NCI-H1436 (cell line): ENCODE measurements around the gene CST9L.

Experiments used
- DNase-seq: peaks from one replicate; lab custom pipeline; 2025; lab: John Stamatoyannopoulos, UW

The CST9L gene

DNA sequence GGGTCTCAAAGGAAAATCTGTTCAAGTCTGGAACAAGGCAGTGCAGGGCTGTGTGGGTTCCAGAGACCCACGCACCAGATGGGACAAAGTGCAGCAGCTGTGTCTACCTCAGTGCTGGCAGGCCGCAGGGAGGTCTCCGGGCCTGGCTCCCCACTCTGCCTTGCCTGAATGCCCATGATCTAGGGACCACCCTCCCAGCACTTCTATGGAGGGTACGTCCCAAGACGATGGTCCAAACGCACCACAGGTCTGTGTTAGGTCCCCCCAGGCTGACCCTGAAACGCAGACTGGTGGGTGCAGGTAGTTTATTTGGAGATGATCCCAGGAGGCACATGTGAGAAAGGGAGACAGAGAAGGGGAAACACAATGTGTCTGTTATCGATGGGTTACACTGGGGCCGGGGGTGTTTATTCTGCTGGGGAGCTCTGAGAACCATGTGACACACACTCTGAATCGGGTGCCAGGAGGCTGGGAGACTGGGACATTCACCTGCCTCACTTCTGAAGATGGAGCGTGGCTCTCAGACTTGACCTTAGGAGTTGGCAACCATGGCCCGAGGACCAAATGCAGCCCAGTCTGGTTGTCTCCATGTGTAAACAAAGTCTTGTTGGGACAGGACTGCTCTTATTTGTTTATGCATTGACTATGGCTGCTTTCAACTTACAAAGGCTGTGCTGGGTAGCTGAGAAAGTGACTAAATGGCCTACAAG is 21.7 kb downstream of the CST9L start:
- no peak for DNase-seq

DNA sequence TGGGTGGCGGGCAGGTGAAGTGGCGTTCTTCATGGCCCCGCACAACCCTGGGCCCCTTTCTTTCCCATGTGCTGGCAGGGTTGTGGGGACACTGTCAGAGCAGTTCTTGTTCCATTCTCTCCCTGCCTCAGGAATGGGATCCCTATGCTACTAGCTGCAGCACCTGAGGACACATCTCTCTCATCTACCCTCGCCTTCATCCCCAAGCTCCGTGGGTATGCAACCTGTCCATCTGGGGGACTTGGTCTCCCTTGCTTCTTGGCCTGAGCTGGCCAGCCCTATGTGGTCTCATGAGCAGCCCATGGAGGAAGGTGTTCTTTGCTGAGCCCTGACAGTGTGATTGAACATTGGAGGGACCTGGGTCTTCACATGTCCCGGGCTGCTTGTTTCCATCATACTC is 24.2 kb downstream of the CST9L start:
- DNase-seq = no peak

DNA sequence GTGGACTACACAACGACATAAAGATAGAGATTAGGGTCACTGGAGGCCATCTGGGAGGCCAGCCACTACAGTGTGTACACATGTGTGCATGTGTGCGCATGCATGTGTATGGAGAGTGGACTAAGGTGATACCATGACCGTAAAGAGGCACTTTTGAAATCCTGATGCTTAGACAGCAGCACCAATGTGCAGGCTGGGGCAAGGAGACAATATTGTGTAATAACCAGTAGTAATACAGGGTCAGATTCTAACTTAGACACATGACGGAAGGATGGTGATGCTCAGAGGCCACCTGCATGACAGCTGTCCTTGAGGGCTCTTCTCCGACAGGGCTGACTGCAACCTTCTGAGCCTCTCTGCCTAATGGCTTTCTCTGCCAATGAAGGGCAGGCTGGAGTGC is 25.5 kb downstream of the CST9L start:
- DNase-seq = no peak

DNA sequence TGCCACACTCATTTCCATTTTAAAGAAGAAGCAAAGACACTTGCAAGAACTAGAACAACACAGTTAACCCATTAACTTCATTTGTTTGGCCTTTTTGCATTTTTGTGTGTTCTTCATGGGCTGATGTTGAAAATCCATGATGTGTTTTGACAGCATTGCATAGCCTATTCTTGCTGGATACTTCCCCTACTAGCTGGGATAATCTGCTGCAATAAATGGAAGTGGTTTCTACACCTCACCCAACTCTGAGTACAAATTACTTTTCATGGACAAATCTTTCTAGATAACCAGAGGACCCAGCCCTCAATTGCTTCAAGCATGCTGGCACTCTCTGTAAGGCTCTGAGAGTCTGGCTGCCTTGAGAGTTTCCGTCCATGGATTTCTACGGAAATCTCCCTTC is 26.5 kb downstream of the CST9L start:
- DNase-seq = no peak

DNA sequence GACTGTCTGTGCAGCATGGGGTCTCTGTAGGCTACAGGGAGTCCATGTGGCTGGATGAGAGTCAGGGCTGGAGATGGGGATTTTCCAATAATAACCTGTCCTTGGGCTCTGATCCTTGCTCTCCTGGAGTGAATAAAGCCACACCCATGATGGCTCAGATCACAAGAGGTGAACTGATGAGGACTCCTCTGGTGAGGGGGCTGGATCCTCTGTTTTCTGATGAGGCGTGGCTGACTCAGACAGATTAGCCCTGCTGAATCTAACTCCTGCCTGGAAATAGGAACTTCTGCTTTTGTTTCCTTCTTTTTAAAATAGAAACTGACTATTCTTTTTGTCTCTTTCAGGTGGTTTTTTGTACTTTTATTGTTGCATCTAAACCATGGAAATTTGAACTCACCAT is 27.0 kb downstream of the CST9L start:
- no peak for DNase-seq

DNA sequence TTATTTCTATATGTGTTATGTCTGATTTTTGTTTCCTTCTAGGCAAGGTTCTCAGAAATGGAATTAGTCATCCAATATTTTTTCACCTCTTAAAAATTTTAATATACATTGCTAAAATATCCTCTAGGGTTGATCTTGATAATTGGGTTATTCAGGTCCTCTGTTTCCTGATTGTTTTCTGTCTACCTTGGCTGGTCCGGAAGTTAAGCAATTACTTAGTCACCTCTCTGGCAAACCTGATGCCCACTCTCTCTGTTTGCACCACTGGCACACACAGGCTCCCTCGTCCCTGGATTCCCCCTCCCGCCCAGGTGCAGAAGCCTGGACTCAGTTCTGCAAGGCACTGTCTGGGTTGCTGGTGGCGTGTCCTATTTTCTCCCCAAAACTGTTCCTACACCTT is 27.7 kb downstream of the CST9L start:
- no peak for DNase-seq

DNA sequence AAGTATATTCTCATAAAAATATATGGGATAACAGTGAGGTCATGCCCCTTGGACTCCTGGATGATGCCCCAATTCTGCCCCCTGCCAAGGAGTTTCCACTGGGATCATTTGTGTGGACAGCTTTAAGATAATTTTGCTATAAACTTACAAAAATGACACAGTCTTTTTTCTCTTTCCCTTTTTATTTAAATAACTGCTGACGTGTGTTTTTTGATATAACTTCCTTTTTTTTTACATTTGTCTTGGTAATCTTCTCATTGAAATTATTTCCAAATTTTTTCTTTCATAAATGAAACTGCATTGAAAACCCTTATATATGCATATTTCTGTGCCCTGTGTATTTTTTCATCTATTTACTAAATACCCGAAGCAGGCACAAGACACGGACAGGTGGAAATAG is 31.3 kb downstream of the CST9L start:
- DNase-seq = no peak

DNA sequence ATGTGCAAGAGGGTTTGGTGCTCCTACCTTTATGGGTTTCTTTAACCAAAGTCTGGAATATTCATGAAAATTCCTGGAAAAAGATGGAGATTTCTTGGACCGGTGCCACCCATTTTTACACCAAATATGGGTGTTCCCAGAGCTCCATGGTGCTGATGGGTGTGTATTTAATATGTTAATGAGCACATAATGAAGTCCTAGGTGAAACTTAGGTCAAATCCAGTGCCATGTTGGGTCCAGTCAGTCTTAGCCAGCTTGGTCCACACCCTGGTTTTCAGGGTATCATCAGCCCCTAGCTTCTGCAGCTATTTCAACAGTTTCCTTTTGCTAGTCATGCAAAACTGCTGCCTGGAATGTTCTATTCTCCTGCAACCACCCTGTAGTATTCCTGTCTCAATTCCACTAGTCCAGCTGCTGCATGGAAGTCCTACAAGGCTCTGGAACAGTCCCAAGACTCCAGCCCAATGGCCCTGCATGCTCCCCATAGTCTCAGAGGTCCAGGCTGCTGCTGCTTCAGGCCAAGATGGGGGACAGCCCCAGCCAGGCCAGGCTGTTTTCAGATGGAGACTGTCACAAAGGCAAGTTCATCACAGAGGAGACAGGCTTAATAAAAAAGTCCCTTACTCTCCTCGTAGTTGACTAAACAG is 31.8 kb downstream of the CST9L start:
- DNase-seq = no peak

DNA sequence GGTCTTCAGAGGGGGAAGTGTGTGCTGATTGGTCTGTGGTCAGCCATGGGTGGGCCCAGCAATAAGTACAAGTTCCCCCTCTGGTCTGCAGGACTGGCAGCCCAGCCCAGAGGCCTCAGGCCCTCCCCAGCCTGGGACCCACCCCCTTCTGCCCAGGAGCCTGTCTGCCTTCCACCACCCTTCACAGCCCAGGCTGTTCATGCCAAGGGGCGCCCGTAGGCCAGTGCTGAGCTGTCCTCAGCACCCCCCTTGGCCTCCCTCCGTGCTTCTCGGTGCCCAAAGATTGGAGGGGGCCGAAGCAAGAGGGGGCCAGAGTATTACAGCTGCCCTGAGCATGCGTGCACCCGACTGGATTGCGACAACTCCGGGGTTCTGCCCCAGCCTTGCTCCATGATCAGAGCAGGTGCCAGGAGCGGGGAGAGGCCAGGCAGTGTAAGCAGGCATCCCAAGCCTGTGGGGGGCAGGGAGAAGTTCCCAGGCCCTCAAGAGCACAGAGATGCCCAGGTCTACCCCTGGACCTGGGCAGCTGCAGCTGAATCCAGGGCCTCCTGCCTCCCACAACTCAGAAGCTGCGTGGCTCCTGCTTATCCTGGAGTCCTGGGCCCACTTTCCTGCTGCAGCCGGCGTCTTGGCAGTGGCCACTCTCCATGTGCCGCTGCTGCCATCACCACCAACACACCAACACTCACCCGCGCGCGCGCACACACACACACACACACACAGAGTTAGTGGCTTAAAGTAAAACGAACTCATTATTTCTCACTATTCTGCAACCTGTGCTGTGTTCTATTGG is 33.3 kb downstream of the CST9L start:
- no peak for DNase-seq

DNA sequence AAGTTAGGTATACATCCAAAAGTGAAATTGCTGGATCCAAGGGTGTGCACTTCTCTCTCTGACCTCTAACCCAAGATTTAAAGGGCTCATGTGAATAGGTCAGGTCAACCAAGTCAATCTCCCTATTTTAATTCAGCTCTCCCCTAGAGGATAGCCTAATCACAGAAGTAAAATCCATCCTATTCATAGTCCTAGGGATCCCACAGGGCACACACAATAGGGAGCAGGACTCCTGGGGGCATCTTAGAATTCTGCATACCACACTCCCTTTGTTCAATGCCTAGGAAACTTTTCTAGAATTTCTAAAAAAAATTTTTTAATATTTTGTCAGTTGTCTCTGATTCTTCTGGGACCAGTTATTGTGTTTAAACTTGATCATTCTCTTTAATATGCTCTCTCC is 35.1 kb downstream of the CST9L start:
- no peak for DNase-seq

DNA sequence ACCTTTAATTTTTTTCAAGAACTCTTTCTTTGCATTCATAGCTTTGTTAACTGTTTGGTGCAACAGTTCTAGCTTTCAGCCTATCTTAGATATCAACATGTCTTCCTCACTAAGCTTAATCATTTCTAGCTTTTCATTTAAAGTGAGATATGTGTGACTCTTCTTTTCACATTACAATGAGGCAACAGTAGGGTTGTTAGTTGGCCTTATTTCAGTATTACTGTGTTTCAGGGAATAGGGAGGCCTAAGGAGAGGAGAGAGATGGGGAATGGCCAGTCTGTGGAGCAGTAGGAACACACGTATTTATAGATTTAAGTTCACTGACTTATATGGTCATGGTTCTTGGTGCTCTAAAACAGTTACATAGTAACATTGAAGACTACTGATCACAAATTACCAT is 35.8 kb downstream of the CST9L start:
- no peak for DNase-seq

DNA sequence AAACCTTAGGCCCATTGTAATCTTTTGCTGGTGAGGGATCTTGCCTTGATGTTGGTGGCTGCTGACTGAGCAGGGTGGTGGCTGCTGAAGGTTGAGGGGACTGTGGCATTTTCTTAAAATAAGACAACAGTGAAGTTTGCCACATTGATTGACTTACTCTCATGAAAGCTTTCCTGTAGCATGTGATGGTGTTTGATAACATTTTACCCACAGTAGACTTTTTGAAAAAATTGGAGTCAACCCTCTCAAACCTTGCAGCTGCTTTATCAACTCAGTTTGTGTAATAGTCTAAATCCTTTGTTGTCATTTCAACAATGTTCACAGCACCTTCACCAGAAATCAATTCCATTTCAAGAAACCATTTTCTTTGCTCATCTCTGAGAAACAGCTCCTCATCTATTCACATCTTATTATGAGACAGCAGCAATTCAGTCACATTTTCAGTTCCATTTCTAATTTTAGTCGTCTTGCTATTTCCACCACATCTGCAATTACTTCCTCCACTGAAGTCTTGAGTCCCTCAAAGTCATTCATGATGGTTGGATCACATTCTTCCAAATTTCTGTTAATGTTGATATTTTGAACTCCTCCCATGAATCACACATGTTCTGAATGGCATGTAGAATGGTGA is 37.2 kb downstream of the CST9L start:
- DNase-seq = no peak

DNA sequence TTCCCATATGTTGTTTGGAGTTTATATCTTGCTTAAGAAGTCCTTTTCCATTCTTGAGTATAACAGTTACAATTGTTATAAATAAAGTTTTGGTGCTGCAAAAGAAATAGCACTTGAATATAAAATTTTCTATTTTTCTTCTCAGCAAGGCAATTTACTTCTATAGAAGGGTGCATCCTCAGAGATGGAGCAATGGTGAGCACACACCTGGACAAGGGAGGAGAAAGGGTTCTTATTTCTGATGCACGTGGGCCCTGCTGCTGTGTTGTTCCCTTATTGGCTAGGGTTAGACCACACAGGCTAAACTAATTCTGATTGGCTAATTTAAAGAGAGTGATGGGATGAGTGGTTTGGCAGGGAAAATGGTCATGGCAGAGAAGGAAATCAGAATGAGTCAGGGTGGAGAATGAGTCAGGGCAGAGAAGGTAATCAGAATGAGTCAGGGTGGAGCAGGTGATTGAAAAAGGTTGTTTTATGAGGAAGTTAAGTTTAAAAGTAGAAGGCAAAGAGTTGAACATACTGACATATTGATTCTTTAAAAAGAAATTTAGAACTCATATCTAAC is 39.3 kb downstream of the CST9L start:
- no peak for DNase-seq

DNA sequence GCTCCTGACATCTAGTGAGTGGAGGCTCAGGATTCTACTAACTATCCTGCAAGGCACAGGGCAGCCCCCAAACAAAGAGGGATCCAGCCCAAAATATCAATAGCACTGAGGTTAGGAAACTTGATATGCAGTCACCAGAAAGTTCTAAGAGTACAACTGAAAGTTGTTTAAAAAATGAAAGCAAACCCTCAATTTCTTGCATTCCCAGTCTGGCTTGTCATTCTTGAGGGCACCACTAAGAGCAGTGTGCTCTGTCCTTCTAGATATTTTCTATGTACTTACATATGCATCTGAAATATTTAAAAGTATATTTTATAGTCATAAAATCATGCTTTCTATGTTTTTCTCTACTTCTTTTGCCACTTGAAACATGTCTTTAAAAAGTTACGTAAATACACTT is 41.4 kb downstream of the CST9L start:
- no peak for DNase-seq

DNA sequence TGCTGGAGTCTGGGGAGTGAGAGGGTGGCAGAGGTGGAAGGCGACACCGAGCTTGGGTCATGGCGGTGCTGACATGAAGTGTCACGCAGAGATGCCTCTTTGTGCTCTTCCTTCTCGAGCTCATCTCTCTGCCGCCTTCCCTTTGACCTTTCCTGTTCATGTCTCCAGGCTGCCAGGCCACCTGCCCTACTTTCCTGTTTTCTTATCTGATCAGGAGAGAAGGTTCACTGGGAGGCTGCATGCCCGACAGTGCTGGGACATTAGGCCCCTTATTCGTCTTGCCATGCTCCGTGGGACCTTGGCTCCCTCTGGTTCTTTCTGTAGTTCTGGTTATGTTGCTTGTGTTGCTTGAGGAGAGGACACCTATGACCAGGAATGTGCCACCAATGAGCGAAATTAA is 44.1 kb downstream of the CST9L start:
- no peak for DNase-seq

DNA sequence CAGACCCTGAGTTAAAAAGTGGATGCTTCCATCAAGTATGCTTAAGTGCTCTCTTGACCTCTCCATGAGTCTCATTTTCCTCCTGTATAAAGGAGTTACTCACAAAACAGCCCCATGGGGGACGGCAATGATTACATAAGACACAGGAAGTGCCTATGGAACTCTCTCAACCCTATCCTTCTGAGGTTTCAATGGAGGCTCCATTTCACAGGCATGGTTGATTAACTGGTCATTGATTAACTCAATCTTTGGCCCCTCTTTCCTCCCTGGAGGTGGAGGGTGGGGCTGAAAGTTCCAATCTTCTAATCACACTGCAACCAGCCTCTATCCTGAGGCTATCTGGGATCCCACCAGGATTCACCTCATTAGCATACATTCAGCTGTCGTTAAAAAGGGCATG is 48.1 kb downstream of the CST9L start:
- no peak for DNase-seq

DNA sequence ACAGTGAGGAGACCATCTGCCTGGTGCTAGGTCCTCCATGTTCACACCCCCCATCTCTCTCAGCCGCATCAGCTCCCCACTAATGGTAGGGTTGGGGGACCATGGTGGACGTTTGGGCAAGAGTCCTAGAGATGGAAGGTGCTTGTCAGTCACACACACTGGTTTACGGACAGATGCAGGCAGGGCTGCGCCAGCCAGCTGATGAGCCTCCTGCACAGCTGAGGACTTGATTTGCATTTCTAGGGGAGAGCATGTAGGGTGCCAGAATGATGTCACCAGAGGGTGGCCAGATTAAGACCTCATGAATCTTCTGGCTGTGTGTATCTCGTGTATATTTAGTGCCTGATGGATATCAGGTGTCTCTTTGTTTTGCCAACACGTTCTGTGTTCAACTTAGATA is 48.7 kb downstream of the CST9L start:
- DNase-seq = no peak

DNA sequence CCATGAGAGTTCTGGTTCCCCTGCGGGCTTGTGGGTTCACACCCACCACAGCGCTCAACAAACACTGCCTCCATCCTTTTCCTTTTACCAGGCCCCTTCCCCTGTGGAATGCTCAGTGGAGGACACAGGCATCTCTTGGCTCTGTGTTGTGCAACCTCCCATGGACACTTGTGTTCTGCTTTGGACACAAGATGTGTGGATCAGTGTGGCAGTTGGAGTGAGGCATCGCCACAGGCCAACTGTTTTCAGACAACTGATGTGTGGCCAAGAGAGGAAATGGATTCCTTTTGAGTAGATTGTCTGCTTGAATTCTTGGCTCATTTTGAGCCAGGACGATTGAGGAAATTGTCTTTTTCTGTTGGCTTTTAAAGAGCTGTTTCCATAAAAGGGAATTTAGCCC is 50.6 kb downstream of the CST9L start:
- DNase-seq = no peak

DNA sequence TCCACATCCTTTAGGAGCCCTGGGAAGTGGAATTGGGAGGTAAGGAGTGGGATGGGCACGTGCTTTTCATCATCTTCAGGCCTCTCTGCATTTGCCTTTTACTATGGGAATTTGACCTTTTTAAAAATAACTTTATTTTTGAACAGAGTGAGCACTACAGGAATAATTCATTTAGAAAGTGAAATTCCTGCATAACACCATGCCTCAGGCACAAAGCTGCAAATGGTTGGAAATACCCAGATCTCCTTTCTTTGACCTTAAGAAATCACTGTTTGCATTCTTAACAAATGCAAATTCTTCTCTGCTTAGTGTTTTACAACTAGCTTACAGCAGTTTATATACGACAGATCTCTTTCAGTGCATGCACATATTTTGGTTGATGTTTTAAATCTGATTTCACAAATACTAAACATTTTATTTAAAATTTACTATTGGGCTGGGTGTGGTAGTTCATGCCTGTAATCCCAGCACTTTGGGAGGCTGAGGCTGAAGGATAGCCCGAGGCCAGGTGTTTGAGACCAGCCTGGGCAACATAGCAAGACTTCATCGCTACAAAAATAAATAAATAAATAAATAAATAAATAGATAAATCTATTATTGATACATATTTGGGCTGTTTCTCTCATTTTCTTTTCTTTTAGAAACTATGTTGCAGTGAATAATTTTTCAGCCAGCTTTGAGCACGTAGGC is 52.9 kb downstream of the CST9L start:
- no peak for DNase-seq

DNA sequence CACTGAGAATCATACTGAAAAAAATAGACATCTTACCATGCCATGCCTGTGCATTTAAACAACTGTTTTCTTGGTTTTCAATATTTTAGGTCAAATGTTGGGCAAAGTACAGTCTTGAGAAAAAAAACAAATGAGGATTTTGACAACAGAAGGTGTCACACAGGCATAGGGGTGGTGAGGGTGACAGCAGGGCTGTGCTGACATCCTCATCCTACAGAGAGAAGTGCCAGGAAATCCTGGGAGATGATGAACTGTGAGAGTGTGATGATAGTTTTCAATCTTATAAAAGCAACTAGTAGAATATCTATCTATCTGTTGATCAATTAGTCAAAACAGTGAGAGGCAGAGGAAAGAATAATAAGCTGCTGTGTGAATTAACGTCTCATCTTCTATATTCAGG is 53.4 kb downstream of the CST9L start:
- DNase-seq = no peak
